ENCODE measurements around the gene ANKRD40.
"Not testable (repeated sequence)": the region's sequence is repeated elsewhere in the genome, so short reads cannot be mapped to it uniquely, and the experiment has no call there.

Gene ANKRD40

DNA sequence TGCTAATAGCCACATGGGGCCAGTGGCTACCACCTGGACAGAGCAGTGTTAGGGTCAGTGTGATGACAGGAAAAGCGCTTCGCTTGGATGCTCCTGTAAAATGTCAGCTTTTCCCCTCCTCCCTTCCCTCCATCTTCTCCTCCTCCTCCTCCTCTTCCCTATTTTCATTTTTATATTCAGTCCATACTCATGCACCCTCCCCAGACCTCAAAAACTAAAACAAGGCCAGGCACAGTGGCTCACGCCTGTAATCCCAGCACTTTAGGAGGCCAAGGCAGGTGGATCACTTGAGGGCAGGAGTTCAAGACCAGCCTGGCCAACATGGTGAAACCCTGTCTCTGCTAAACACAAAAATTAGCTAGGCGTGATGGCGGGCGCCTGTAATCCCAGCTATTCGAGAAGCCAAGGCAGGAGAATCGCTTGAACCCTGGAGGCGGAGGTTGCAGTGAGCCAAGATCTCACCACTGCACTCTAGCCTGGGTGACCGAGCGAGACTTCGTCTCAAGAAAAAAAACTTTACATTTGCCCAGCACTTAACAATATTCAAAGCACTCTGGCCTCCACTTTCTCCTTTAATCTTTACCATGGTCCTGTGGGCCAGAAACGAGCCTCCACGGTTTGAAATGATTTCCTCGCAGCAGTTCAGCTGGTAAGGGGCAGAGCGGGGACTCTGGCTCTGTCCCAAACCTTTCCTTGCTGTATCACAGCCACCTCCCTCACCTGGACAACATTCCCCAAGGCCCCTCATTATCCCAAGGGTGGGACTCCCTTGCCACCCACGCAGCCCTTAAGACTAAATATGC is 21.8 kb downstream of the ANKRD40 start:
- no peak for DNase-seq

DNA sequence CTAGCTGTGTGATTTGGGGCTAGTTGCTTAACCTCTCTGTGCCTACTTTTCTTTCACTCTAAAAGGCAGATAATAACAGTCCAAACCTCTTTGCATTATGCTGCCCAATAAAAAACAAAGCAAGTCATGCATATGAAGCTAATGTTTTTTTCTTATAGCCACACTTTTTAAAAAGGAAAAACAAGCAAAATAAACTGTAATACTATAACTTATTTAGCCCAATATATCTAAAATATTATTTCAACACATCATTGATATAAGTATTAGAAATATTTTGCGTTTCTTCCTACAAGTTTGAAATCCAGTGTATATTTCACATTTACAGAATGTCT is 22.4 kb downstream of the ANKRD40 start:
- no peak for DNase-seq

DNA sequence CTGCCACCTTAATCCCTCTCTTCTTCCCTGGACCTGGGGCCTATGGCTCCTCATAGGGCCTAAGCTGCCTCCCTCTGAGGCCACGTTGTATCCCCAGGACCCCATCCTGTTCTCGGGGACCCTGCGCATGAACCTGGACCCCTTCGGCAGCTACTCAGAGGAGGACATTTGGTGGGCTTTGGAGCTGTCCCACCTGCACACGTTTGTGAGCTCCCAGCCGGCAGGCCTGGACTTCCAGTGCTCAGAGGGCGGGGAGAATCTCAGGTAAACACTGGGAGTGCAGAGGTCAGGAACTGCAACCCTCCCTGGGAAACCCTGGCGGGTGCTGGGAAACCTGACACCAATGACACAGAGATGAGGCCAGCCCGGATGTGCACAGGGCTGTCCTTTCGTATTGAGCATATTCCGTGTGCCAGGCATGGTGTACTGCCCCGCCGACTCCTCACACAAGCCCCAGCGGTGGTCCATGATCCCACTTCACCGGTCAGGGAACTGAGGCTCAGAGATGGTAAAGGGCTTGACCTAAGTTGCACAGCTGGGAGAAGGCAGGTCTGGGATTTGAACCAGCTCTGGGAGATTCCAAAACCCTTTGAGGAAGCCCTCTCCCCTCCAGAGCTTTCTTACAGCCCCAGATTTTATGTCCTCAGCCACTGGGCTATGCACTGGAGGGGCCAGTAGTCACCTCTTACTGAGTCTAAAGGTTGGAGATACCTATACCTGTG is 22.9 kb downstream of the ANKRD40 start:
- no peak for DNase-seq

DNA sequence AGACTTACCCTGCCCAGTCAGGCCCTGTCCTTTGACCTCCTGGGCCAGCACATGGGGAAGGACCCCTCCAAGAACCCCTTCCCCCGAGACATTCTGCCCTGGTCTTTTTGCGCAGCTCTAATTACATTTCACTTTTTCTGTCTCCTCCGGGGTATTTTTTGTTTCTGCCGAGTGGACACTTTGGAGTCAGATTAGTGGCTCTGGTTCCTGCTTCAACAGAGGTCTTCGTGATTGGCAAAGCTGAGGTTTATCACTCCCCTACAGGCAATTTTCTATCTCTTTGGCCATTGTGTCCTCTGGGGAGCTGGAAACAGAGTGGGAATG is 23.5 kb downstream of the ANKRD40 start:
- DNase-seq: no peak

DNA sequence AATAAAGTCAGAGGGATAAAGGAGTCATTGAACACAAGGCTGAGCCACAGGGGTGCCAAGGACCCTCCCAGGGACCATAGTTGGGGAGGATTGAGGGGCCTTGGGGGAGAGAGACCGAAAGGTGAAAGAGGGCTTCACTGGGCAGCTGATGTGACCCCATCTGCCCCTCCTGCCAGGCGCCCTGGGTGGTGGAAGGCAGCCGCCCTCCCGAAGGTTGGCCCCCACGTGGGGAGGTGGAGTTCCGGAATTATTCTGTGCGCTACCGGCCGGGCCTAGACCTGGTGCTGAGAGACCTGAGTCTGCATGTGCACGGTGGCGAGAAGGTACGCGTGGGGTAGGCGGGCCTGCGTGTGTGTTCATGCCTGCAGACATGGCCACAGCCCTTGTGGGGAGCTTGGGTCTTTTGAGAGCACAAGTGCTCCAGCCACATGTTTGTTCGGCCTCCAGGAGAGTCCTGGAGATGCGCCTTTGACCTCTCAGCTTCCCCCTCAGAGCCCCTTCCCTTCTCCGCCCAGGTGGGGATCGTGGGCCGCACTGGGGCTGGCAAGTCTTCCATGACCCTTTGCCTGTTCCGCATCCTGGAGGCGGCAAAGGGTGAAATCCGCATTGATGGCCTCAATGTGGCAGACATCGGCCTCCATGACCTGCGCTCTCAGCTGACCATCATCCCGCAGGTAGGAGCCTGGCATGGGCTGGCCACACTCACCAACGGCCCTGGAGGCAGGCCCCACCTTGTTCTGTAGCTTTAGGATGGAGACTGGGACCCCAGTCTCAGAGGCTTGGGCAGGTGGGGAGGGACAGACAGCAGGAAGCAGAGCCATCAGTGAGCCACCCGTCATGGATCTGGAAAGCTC is 24.1 kb downstream of the ANKRD40 start:
- DNase-seq: no peak

DNA sequence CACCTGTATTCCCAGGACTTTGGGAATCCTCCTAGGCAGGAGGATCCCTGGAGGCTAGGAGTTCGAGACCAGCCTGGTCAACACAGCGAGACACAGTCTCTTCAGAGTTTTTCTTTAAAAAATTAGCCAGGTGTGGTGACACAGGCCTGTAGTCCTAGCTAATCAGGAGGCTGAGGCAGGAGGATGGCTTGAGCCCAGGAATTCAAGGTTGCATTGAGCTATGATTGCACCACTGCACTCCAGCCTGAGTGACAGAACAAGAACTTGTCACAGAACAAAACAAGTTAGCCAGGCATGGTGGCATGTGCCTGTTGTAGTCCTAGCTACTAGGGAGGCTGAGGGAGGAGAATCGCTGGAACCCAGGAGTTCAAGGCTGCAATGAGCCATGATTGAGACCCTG is 24.8 kb downstream of the ANKRD40 start:
- no peak for DNase-seq

DNA sequence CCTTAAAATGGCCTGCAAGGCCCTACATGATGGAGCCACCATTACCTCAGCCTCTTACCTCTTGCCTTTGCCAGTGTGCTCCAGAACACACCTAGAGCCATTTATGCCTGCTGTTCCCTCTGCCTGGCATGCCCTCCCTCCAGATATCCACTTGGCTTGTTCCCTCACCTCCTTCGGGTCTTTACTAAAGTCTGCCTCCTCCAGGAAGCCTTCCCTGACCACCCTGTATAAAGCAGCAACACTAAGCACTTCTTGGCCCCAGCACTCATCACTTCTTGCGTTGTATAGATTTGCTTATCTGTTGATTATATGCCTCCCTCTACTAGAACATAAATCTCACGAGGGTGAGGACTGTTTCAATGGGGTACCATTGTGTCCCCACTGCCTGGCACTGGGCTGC is 25.3 kb downstream of the ANKRD40 start:
- DNase-seq: no peak

DNA sequence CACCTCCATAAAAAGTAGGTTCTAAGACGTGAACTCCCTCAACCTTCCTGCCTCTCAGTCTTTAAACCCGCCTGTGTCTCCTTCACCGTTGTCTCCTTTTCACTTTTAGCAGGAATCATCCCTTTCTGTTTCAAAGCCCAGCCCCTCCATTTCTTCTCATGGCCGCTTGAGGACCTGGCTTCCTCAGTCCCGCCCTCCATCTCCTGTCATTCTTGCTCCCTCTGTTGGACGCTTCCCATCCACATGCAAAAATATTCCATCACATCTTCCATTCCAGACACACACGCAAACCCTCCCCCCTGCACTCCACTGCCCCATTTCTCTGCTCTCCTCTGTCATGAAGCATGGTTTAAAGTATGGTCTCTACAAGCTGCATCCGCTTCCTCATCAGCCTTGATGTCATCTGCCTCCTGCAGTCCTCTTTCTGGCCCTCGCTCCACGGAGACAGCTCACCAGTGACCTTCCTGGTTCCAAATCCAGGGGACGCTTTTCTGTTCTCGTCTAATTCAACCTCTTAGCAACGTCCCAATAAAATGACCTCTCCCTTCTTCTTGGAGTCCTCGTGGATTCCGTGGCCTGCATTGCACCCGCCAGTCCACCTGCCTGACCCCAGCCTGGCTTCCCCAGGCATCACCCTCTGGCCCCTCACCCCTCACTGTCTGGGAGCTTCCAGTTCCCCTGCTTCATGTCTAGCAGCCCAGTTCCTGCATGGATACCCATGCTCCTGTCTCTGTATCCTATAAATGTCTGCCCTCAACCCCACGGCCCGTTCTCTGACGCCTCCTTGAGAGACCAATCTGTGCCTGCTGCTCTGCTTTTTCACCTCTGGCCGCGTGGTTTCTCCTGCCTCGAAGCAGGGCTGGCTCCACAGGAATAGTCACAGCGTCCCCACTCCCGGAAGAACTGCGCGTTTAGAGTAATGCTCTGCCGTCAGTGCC is 26.2 kb downstream of the ANKRD40 start:
- DNase-seq: peak; percentile 12

DNA sequence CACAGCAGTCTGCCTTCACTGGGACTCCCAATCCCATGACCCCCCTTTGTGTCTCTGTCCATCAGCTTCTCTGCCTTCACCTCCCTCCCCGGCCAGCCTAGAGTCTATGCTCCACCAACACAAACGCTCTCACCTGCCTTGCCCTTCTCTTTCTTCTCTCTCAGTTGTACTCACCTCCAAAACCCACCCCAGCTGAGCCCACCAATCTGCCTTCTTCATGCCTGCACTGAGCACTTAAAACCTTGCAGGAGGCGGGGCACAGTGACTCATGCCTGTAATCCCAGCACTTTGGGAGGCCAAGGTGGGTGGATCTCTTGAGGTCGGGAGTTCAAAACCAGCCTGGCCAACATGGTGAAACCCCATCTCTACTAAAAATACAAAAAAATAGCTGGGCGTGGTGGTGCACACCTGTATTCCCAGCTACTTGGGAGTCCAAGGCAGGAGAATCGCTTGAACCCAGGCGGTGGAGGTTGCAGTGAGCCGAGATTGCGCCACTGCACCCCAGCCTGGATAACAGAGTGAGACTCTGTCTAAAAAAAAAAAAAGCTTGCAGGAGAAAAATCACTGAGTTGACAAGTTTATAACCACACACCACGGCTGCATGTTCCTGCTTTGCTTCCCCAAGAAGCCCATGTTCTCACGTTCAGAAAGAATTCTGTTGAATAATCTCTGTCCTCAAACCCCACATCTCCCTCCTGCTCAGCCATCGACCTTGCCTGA is 27.0 kb downstream of the ANKRD40 start:
- DNase-seq: not testable (repeated sequence)

DNA sequence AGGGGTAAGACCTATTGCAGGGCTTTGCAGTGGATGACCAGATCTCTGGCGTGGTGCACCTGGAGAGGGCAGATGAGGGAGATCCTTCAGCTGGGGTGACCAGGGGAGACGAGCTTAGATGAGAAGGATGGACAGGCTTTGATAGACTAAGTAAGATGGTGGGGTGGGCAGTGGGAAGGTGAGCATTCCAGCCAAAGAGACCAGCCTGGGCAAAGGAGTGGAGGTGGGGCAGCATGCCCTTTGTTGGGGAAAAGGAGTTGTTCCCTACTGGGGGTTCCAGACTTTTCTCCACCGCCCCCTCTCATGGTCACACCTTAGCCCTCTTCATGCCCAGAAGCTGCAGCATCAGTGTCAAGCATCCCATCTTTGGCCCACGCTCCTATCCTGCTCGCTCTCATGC is 27.6 kb downstream of the ANKRD40 start:
- DNase-seq: no peak

DNA sequence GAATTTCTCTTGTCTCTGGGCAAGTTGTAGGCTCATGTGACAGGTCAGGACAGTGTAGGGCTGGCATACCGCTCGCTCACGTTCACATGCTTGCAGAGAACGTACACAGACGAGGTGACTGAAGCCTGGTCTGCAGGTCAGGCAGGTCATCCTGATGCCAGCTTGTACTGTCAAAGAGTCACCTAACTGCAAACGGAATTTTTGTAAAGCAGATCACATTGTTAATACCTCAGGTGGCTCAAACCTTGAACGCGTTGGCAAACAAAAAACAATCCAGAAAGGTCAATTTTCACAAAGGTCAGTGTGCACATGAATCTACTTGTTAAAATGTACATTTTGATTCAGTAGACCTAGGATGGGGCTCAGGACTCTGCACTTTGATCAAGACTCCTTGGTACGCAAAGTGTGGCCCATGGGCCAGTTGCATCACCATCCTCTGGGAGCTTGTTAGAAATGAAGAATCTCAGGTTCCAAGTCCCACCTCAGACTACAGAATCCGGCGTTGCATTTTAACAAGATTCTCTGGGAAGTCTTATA is 28.6 kb downstream of the ANKRD40 start:
- no peak for DNase-seq

DNA sequence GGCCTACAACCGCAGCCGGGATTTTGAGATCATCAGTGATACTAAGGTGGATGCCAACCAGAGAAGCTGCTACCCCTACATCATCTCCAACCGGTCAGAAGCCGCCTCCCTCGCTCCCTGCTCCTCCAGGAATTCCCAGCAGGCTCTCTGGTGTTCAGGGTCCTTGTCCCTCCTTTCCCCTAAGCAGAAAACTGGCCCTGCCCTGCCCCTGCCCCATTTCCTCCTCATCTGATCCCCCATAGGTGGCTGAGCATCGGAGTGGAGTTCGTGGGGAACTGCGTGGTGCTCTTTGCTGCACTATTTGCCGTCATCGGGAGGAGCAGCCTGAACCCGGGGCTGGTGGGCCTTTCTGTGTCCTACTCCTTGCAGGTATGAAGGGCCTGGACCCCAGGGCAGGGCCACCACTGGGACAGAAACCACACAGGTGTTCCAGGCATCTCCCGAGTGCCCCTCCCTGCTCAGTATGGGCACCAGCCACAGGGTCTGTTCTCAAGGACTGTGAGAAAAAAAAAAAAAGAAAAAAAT is 29.8 kb downstream of the ANKRD40 start:
- DNase-seq: no peak

DNA sequence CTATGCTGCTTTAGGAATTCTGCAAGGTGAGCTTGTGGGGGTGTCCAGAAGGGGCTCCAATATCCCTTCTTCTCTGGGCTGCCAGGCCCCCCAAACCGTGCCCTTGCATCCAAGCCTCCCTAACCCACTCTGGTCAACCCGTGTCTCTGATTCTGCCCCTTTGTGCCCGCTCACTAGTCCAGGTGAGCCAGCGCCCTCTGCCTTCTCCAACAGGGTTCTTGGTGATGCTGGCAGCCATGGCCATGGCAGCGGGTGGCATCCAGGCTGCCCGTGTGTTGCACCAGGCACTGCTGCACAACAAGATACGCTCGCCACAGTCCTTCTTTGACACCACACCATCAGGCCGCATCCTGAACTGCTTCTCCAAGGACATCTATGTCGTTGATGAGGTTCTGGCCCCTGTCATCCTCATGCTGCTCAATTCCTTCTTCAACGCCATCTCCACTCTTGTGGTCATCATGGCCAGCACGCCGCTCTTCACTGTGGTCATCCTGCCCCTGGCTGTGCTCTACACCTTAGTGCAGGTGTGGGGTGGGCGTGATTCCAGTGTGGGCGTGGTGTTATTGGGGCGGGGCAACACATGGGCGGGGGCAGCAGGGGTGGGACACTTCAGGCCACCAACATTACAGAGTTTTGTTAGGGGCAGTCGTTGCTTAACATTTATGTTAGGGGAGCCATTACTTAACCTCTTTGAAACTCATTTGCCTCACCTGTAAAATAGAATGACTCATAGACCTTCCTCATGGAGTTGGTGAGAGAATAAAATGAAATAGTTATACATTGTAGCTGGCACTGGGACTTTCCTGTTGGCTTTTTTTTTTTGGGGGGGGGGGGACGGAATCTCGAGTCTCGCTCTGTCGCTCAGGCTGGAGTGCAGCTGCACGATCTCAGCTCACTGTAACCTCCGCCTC is 31.4 kb downstream of the ANKRD40 start:
- no peak for DNase-seq

DNA sequence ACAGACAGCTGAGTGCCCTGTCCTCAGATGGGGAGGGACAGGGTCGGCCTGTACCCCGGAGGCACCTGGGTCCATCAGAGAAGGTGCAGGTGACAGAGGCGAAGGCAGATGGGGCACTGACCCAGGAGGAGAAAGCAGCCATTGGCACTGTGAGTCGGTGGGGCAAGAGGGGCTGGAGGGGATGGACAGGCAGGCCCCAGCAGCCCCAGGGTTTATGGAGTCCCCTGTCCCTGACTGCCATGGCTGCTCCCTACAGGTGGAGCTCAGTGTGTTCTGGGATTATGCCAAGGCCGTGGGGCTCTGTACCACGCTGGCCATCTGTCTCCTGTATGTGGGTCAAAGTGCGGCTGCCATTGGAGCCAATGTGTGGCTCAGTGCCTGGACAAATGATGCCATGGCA is 32.1 kb downstream of the ANKRD40 start:
- no peak for DNase-seq

DNA sequence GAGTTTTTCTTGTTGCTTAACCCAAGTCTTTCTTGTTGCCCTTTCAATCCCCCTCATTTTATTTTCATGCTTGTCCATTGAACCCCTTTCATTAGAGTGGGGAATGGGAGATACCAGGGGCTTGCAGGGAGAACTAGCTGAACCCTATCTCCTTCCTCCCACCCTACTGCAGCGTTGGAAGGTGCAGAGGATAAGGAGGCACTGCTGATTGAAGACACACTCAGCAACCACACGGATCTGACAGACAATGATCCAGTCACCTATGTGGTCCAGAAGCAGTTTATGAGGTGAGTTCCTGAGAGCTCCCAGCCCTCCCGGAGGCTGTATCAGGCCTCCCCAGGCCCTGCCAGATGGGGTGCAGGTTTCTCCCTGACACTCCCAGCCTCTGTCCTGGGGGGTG is 32.5 kb downstream of the ANKRD40 start:
- DNase-seq: no peak

DNA sequence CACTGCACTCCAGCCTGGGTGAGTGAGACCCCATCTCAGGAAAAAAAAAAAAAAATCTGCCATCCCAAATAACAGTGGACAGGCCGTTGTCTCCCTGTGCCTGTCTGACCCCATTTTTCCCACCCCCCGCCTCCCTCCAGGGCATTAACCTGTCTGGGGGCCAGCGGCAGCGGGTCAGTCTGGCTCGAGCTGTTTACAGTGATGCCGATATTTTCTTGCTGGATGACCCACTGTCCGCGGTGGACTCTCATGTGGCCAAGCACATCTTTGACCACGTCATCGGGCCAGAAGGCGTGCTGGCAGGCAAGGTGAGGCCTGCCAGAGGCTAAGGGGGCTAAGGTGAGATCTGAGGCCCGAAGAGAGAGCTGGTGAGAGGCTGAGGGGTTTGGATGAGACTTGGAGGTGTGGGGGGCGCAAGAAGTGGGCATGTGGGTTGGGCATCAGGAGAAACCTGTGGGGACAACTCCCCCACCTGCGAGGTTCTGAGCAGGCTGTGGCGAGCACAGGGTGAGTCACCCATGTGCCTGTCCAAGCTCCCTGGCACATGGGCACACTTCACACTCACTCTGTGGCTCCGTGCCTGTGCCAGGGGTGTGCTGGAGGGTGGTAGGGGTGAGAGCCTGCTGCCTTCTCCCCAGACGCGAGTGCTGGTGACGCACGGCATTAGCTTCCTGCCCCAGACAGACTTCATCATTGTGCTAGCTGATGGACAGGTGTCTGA is 34.7 kb downstream of the ANKRD40 start:
- DNase-seq: no peak

DNA sequence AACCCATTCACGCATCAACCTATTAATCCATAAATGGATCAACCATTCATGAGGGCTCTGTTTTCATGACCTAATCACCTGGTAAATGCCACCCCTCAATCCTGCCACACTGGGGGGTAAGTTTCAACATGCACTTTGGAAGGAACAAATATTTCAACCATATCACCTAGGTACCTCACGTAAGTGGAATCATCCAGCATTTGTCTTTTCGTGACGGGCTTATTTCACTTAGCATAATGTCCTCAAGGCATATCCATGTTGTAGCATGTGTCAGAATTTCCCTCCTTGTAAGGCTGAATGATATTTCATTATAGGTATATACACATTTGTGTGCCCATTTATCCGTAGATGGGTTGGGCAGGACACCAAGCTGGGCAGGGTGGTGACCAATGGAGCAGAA is 35.6 kb downstream of the ANKRD40 start:
- DNase-seq: no peak

DNA sequence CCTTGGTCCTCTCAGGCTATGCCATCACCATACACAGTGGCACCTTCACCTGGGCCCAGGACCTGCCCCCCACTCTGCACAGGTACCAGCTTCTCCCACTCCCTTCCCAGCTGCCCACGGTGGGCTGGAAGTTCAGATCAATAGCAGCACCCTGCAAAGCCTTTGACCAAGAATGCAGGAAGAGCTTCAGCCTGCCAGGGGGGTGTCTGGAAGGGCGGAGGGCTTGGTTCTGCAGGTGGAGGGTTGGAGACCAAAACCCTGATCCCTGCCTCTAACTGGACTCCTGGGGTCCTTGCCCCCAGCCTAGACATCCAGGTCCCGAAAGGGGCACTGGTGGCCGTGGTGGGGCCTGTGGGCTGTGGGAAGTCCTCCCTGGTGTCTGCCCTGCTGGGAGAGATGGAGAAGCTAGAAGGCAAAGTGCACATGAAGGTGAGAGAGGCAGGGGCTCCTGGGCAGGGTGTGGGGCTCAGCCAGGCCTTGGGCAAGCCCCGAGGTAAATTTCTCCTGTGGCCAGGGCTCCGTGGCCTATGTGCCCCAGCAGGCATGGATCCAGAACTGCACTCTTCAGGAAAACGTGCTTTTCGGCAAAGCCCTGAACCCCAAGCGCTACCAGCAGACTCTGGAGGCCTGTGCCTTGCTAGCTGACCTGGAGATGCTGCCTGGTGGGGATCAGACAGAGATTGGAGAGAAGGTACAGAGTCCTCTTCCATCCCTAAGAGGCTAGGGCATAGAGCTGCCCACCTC is 38.7 kb downstream of the ANKRD40 start:
- no peak for DNase-seq
